DND-41 (cell line): ENCODE results near the gene MYO1B.

Source experiments
- ATAC-seq: fragments of 200-7000 bp; cut with Tn5 transposase; 3 replicates; pipeline ENCODE4 v1.9.1; 2021; ENCODE audit warnings: low read depth; ENCODE audit not compliant: insufficient read depth
- DNase-seq: peaks from one replicate; pipeline ENCODE4 v3.0.0-alpha.2; 2020
- H2AFZ ChIP-seq: 2 replicates; pipeline ENCODE4 v1.6.0; 2012; ENCODE audit warnings: low read depth, low read length
- H3K27ac ChIP-seq: 2 replicates; pipeline ENCODE4 v1.5.1; 2012; ENCODE audit warnings: low read length, inconsistent platforms
- H3K27me3 ChIP-seq: fragments of 200-600 bp; sonication (generic); 2 replicates; pipeline ENCODE4 v1.6.0; 2012; ENCODE audit warnings: low read length, mild to moderate bottlenecking, inconsistent platforms; ENCODE audit not compliant: insufficient read depth, poor library complexity
- H3K36me3 ChIP-seq: 2 replicates; pipeline ENCODE4 v1.5.1; 2012; ENCODE audit warnings: low read length, inconsistent platforms; ENCODE audit not compliant: insufficient read depth
- H3K4me1 ChIP-seq: 2 replicates; pipeline ENCODE4 v1.5.1; 2012; ENCODE audit warnings: mild to moderate bottlenecking, low read length; ENCODE audit not compliant: insufficient read depth
- H3K4me2 ChIP-seq: 2 replicates; pipeline ENCODE4 v1.6.0; 2012; ENCODE audit warnings: mild to moderate bottlenecking, moderate library complexity, low read length, inconsistent platforms; ENCODE audit not compliant: insufficient read depth
- H3K4me3 ChIP-seq, 2 experiments: fragments of 200-600 bp in 1 of 2; shearing (Covaris generic) in 1 of 2; 2 replicates each; pipeline ENCODE4 v1.5.1; 2012 to 2016; ENCODE audit warnings: inconsistent platforms in 2 of 2, low read length in 2 of 2, mild to moderate bottlenecking in 2 of 2, low read depth in 1 of 2, moderate library complexity in 1 of 2
- H3K79me2 ChIP-seq: 2 replicates; pipeline ENCODE4 v1.6.0; 2012; ENCODE audit warnings: low read length, inconsistent platforms; ENCODE audit not compliant: insufficient read depth
- H3K9ac ChIP-seq: 2 replicates; pipeline ENCODE4 v1.6.0; 2012; ENCODE audit warnings: low read depth, mild to moderate bottlenecking, inconsistent platforms, low read length, moderate library complexity
- H3K9me3 ChIP-seq: 2 replicates; pipeline ENCODE4 v1.5.1; 2012; ENCODE audit warnings: low read length, moderate library complexity, mild to moderate bottlenecking, inconsistent platforms; ENCODE audit not compliant: insufficient read depth, severe bottlenecking
- H4K20me1 ChIP-seq: 2 replicates; pipeline ENCODE4 v1.6.0; 2012; ENCODE audit warnings: low read length; ENCODE audit not compliant: insufficient read depth
- EZH2 ChIP-seq: IDR thresholded peaks from 3 replicates; pipeline ENCODE4 v1.6.1; 2012; ENCODE audit warnings: borderline replicate concordance, low read depth, mild to moderate bottlenecking, moderate library complexity, low read length, inconsistent platforms; ENCODE audit not compliant: severe bottlenecking
- TF ChIP-seq, protein P1 (sequence below): IDR thresholded peaks from 2 replicates; pipeline ENCODE4 v1.5.1; 2012; ENCODE audit warnings: borderline replicate concordance, low read length, moderate library complexity, mild to moderate bottlenecking; ENCODE audit not compliant: poor library complexity, severe bottlenecking; ENCODE audit errors: extremely low read depth

Gene MYO1B

DNA sequence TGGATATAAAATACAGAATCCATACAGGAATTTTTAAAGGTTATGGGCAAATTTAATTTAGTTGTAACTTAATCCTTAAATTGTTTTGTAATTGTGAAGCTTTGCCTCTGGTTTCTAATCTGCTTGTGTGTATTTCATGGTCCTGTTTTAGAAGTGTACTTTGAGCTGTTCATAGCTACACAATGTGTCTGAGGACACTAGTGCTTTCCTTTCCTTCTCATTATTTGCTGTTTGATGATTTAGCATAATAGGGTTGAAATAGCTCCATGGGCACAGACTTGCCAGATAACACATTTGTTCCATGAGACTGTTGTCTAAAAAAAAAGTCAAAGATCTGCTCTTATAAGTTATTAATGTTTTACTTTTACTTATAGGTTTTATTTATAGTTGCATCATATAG lies 134.2 kb downstream of the MYO1B start:
- Histone ChIP-seq H3K9me3 (no peaks in the 10 kb centered on the region), H3K4me3 (no peak overlapping the region), H3K27ac (no peak overlapping the region), H2AFZ (no peak overlapping the region), H3K27me3 (no peaks in the 10 kb centered on the region), H3K36me3 (no peaks in the 10 kb centered on the region), H3K4me1 (no peaks in the 10 kb centered on the region), H3K4me2 (no peak overlapping the region), H4K20me1 (no peaks in the 10 kb centered on the region), H3K9ac (no peak overlapping the region), H3K79me2 (no peaks in the 10 kb centered on the region)
- DNase-seq (no peak), ATAC-seq (no peak)
- no peak for TF ChIP-seq EZH2
- TF ChIP-seq, protein P1, sequence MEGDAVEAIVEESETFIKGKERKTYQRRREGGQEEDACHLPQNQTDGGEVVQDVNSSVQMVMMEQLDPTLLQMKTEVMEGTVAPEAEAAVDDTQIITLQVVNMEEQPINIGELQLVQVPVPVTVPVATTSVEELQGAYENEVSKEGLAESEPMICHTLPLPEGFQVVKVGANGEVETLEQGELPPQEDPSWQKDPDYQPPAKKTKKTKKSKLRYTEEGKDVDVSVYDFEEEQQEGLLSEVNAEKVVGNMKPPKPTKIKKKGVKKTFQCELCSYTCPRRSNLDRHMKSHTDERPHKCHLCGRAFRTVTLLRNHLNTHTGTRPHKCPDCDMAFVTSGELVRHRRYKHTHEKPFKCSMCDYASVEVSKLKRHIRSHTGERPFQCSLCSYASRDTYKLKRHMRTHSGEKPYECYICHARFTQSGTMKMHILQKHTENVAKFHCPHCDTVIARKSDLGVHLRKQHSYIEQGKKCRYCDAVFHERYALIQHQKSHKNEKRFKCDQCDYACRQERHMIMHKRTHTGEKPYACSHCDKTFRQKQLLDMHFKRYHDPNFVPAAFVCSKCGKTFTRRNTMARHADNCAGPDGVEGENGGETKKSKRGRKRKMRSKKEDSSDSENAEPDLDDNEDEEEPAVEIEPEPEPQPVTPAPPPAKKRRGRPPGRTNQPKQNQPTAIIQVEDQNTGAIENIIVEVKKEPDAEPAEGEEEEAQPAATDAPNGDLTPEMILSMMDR: no peak

- no peak for DNase-seq
- Histone ChIP-seq H3K36me3 (peaks cover 4% of the 10 kb centered on the region; the same call in 1 of the 2 replicates), H3K4me1 (no peaks in the 10 kb centered on the region), H2AFZ (no peak overlapping the region), H3K27me3 (no peaks in the 10 kb centered on the region), H4K20me1 (no peaks in the 10 kb centered on the region), H3K9ac (no peak overlapping the region), H3K27ac (no peak overlapping the region), H3K79me2 (no peaks in the 10 kb centered on the region), H3K9me3 (no peaks in the 10 kb centered on the region), H3K4me2 (no peak overlapping the region), H3K4me3 (no peak overlapping the region)
- no peak for ATAC-seq
- TF ChIP-seq EZH2: no peak
- TF ChIP-seq, protein P1: no peak
Observed at GRCh38 chr2:191382801-191383200, 137.6 kb downstream of the MYO1B start.

DNA sequence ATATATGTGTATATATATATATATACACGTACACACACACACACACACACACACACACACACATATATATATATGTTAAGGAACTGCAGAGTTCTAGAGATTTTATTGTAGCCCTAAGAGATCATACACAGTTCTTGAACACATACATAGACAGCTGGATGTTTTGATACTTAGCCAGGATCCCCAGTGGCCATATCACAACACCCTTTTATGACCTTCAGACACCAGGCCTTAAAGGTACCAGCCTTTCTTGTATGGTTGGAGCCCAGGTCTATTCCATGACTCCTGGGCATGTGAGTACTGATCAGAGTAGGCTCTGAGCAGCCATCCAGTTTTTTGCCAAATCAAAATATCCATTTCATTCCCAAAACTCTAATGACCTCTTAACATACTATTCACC lies 138.3 kb downstream of the MYO1B start:
- H2AFZ ChIP-seq: no peak overlapping the region
- H3K9me3 ChIP-seq: no peaks in the 10 kb centered on the region
- H3K36me3 ChIP-seq: peaks cover 4% of the 10 kb centered on the region; the same call in 1 of the 2 replicates
- ATAC-seq: no peak
- TF ChIP-seq EZH2: no peak
- TF ChIP-seq, protein P1: no peak
- H3K4me2 ChIP-seq: no peak overlapping the region
- no peaks in the 10 kb centered on the region for H3K27me3 ChIP-seq
- no peaks in the 10 kb centered on the region for H3K4me1 ChIP-seq
- H3K79me2 ChIP-seq: no peaks in the 10 kb centered on the region
- H3K27ac ChIP-seq: no peak overlapping the region
- no peak overlapping the region for H3K4me3 ChIP-seq
- DNase-seq: no peak
- no peak overlapping the region for H3K9ac ChIP-seq
- no peaks in the 10 kb centered on the region for H4K20me1 ChIP-seq

- no peaks in the 10 kb centered on the region for H3K9me3 ChIP-seq
- ATAC-seq (no peak), DNase-seq (no peak)
- H3K27me3 ChIP-seq: no peaks in the 10 kb centered on the region
- H3K27ac ChIP-seq: no peak overlapping the region
- no peak overlapping the region for H3K9ac ChIP-seq
- H3K4me2 ChIP-seq: no peak overlapping the region
- H3K4me3 ChIP-seq: no peak overlapping the region
- no peaks in the 10 kb centered on the region for H3K4me1 ChIP-seq
- H2AFZ ChIP-seq: no peak overlapping the region
- peaks cover 4% of the 10 kb centered on the region; the same call in 1 of the 2 replicates for H3K36me3 ChIP-seq
- TF ChIP-seq, protein P1: no peak
- no peak for TF ChIP-seq EZH2
- no peaks in the 10 kb centered on the region for H4K20me1 ChIP-seq
- no peaks in the 10 kb centered on the region for H3K79me2 ChIP-seq
Observed at GRCh38 chr2:191384829-191385228, 139.6 kb downstream of the MYO1B start.
